22Rv1 (cell line): ENCODE results near the gene TIMM13.

Experiments
- H3K27ac ChIP-seq: fragments of 450-650 bp; 2 replicates; pipeline ENCODE4 v1.5.1; 2017
- ZFX ChIP-seq: fragments of 450-650 bp; IDR thresholded peaks from 2 replicates; pipeline ENCODE4 v1.6.1; 2017; ENCODE audit warnings: antibody characterized with exemption, borderline replicate concordance
- TF ChIP-seq, protein P1 (sequence below): fragments of 450-650 bp; IDR thresholded peaks from 2 replicates; pipeline ENCODE4 v1.5.1; 2017; ENCODE audit warnings: mild to moderate bottlenecking

The TIMM13 gene

DNA sequence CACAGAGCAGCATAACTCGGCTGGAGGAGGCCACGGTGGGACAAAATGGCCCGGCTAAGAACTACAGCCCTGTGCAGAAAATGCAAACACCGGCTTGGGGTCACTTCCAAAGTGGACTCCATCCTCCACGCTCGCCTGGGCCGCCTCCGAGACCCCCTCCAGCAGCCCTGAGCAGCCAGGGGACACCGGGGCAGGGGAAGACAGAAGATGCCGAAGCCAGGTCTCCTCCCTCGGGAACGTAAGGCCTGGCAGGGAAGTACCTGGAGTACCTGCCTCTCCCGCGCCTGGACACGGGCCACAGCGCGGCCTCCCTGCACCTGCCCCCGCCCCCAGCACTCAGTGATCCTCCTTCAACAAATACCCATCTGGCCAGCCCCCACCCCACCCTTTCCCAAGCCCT, 24.4 kb upstream of the TIMM13 start:
- no peak overlapping the region for H3K27ac ChIP-seq
- no peak for TF ChIP-seq ZFX
- TF ChIP-seq, protein P1, sequence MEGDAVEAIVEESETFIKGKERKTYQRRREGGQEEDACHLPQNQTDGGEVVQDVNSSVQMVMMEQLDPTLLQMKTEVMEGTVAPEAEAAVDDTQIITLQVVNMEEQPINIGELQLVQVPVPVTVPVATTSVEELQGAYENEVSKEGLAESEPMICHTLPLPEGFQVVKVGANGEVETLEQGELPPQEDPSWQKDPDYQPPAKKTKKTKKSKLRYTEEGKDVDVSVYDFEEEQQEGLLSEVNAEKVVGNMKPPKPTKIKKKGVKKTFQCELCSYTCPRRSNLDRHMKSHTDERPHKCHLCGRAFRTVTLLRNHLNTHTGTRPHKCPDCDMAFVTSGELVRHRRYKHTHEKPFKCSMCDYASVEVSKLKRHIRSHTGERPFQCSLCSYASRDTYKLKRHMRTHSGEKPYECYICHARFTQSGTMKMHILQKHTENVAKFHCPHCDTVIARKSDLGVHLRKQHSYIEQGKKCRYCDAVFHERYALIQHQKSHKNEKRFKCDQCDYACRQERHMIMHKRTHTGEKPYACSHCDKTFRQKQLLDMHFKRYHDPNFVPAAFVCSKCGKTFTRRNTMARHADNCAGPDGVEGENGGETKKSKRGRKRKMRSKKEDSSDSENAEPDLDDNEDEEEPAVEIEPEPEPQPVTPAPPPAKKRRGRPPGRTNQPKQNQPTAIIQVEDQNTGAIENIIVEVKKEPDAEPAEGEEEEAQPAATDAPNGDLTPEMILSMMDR = no peak

DNA sequence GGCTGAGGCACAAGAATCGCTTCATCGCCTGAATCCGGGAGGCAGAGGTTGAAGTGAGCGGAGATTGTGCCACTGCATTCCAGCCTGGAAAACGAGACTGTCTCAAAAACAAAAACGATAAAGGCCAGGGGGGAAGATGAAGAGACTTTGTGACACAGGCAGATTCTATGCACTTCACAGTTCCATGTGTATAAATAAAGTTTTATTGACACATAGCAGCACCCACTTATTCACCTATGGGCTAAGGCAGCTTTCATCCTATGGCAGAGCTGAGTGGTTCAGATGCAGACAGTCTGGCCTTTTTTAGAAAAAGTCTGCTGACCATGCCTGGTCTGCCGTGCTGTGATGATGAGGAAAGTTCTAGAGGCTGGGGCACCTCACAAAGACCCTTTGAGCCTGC, 23.8 kb upstream of the TIMM13 start:
- TF ChIP-seq ZFX = no peak
- TF ChIP-seq, protein P1 = no peak
- no peak overlapping the region for H3K27ac ChIP-seq

DNA sequence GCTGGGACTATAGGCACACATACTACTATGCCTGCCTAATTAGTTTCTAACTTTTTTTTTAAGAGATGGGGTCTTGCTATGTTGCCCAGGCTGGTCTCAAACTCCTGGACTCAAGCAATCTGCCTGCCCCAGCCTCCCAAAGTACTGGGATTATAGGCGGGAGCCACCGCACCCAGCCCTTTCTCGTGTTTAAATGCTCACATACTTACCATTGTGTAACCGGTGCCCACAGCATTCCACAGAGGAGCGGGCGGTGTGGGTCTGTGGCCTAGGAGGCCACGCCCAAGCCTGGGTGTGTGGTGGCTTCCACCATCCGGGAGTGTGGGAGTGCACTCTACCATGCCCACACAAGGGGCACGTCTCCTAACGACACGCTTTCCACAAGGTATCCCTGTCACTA, 21.6 kb upstream of the TIMM13 start:
- TF ChIP-seq ZFX = no peak
- TF ChIP-seq, protein P1 = no peak
- no peak overlapping the region for H3K27ac ChIP-seq

DNA sequence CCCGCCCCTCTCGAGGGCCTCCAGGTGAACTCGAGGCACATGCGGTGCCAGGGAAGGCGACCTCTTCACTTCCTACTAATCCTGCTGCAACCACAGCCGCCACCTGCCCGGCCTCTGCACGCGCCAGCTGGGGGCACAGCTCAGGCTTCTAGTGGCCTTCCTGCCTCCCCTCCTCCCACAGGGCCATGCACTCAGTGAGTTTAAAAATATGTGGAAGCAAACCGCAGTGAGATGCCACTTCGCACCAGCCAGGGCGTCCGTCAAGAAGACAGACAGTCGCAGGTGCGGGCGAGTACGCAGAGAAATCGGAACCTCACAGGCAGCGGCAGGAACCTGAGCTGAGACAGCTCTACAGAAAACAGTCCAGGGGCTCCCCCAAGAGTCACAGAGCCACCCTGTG, 19.0 kb upstream of the TIMM13 start:
- H3K27ac ChIP-seq = no peak overlapping the region
- TF ChIP-seq ZFX = no peak
- TF ChIP-seq, protein P1 = no peak

DNA sequence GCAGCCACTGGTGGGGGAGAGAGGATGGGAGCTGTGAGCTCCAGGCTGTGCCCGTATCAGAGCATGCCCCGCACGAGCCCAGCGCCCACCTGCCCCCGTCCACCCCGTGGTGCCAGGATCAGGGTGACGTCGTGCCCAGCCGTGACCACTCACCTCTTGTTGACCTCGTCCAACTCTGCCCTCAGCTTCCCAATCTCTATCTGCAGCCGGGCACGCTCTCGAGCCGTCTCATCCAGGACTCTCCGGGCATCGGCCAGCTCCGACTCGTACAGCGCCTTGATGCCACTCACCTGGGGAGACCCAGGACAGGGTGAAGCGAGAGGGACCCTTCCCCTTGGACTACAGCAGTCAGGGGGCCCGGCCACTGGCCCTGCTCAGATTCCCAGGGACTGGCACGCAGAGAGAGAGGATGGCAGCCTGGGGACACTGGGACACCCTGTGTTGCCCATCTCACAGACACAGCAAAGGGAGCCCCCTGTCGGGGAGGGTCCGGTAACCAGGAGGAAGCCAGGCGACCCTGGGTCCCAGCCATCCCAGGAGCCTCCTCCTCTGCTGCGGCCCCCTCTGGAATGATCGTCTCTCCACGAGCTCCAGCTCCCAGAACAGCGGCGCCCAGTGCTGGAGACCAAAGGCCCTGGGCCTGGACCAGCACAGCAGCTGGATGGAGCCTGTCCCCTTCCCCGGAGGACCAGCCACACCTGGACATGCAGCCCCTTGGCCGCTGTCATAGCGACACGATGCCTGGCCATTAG, 17.0 kb upstream of the TIMM13 start:
- TF ChIP-seq, protein P1 = no peak
- no peak for TF ChIP-seq ZFX
- H3K27ac ChIP-seq = no peak overlapping the region

DNA sequence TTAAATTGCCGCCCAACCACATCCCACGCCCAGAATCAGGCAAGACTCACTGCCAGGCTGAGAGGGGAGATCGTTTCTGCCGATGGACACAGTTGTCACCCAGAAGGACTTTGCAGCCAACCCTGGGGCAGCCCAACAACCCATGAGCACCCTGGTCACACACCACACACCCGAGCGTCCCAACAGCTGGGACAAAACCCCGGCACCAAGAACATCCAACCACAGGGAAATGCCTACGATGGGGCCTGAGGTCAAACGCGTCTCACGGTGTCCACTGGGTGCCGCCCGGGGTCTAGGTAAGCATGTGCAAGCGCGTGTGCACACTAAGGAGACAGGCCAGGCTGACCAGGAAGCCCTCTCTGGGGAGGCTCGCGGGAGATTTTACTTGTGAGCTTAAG, 16.4 kb upstream of the TIMM13 start:
- no peak for TF ChIP-seq ZFX
- TF ChIP-seq, protein P1 = no peak
- H3K27ac ChIP-seq = no peak overlapping the region

DNA sequence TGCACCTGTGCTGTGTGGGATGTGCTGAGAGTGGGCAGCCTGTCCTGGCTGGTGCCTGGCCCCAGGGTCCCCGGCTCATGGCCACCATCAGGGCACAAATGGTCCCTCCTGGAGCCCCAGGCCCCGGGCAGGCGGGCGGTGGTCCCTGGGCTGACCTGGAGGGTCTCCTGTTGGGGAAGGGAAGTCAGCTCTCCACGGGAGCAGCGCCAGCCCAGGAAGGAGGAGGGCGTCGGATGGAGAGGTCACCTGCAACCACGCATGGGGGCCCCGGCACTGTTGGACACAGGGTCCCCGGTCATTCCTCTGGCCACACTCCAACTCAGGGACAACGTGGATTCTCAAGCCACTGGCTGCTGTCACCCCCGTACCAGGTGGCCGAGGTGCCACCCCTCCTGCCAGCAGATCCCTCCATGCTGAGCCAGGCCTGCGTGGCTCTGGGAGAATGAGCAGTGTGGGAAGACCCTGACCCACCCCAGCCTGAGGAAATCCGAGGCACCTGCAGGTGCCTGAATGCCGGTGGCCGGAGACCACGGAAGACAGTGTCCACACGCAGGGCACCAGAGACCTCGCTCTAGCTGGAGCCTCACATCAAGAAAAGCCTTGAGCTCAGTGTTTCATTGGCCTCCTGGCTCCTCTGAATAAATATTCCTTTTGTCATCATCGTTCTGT, 15.9 kb upstream of the TIMM13 start:
- TF ChIP-seq, protein P1 = no peak
- no peak for TF ChIP-seq ZFX
- H3K27ac ChIP-seq = no peak overlapping the region
